NCI-H69 (cell line): ENCODE data around the gene CRPPA.
"Not testable (repeated sequence)": the region's sequence is repeated elsewhere in the genome, so short reads cannot be mapped to it uniquely, and the experiment has no call there.

Experiments
- DNase-seq: peaks from one replicate; lab custom pipeline; 2025; lab: John Stamatoyannopoulos, UW

CRPPA gene

DNA sequence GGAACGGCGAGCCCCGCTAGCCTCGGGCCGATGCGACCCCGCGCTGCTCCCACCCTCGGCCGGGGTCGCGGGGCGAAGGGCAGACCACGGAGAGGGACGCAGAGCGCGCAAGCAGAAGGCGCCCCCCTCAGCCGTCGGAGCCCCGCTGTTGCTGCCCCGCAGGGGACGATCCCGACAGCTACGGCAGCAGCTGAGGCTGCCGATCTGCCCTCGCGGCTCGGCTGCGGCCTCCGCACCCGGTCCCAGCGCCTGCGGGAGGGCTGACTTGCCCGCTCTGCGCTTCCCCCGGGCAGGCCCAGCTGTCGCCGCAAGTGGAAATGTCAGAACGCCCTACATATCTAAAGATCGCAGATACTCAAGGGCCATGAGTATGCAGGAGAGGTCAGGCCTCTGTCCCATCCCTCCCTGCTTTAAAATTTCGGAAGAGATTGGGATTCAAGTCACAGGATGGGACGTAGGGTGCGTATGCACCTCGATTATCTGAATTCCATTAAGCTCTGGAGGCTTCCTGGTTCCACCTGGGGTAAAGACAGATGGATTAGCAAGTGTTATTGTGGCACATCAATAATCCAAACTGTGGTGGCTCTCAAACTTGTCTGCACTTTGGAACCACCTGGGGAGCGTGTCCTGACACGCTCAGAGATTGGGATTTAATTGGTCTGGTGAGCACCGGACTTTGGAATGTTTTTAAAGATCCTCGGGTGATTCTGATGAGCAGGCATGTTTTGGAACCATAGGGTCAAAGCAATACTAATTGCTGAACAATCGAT lies at the start of gene CRPPA:
TSS of gene CRPPA (minus strand) at position 206 of the 770 bp plus-strand sequence. CDS start 216 bp downstream, outside the sequence.
- peak; percentile 53 for DNase-seq

DNA sequence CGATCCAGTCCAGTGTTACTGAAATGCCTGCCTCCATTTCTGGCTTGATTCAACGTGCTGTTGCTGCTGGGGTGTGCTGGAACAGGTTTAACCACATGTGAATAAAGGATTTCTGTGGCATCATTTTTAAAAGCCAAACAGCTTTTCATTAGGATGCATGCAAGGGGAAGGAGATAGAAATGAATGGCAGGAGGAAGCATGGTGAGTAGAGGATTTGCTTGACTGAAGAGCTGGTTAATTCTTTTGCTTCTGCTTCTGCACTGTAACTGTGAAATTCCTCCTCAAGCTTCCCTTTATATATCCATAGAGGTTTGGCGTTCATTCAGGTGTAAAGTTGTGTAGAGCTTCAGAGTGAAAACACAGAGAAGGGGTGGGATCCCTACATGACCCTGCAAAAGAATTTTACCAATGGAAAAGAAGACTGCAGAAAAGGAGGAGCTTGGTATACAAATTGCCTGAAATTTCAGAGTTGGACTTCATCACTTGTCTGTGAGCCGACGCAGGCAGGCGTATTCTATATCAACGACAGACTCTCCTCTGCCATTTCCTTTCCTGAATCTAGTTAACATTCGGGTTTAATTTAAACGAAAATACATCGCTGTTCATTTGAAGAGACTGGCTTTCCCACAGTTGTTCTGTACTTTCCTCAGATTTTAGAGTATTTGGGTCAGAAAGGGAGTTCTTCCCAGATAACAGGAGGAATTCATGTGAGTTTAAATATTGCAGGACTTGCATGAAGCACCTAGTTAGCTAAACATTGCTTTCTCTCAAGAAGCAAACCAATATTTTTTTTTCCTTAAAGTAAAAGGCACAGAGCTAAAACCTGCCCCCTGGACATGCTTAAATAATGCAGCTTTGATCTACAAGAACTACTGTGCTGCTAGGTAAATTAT lies 44.4 kb upstream of the CRPPA start, which contains the start of gene SOSTDC1:
TSS of gene SOSTDC1 (minus strand) at position 270 of the 893 bp plus-strand sequence. CDS start at position 200, 70 bp downstream.
- DNase-seq = no peak

DNA sequence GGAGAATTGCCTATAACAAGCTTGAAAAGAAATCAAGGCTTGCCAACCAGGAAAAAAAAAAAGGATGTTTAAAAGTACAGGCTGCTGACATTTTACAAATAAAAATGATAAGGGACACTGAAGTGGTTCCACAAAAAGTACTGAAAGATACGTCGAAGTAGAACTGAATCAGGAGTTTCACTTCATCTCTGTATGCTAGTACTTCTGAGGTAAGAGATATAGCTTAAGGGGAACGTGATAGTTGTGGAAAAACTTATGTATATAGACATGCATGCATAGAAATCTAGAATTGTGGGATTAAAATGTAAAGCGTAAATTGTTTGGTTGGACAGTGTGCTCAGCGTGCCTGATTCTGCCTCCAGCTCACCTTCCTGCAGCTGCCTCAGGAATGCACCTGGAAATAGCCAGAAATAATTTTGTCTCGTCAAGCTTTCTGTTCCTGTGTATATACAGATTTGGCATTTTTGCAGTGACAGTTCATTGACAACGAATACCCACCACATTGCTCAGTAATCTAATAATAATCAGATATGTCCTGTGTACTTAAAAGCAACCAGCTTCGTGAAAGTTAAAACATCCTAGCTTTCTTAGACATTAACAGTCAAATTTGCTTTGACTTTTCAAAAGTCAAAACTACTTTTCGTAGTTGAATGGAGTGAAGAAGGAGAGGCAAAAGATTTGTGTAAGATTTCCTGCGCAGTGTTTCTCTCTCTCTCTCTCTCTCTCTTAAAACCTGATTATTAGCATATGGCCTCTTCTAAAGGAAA lies 42.8 kb upstream of the CRPPA start:
- DNase-seq = no peak

DNA sequence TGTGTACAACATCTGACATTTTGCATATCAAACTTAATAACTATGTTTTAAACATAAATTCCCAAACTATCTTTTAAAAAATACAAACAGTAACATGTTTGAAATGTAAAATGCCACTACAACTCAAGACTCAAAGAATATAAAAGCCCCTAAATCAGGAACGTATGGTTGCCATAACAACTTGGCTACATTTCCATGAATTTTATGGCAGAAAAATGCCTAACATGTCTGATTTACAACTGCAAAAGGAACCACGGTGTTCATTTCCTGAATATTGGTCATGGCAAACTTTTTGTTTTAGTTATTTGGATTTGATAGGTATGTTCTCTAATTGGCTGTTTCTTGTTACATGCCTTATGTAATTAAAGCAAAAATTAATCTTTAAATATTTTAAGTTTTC lies 42.2 kb upstream of the CRPPA start:
- DNase-seq = no peak

DNA sequence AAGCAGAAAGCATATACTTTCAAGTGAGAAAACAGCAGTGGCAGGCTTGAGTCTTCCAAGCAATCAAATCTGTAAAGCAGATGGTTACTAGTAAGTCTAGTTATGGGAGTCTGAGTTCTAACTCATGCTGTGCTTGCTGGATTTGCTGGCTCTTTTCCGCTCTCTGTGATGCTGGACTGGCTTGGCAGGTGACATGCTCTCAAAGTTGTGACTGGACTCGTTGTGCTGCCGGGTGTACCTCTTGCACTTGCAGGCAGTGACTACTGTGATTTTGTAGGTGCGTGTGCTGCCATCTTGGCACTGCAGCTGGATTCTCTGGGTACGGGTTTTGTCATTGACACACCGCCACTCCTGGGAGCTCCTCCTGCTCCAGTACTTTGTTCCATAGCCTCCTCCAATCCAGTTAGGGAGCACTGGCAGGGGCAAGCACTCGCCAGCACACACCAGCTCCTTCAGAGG lies 41.1 kb upstream of the CRPPA start:
- no peak for DNase-seq

DNA sequence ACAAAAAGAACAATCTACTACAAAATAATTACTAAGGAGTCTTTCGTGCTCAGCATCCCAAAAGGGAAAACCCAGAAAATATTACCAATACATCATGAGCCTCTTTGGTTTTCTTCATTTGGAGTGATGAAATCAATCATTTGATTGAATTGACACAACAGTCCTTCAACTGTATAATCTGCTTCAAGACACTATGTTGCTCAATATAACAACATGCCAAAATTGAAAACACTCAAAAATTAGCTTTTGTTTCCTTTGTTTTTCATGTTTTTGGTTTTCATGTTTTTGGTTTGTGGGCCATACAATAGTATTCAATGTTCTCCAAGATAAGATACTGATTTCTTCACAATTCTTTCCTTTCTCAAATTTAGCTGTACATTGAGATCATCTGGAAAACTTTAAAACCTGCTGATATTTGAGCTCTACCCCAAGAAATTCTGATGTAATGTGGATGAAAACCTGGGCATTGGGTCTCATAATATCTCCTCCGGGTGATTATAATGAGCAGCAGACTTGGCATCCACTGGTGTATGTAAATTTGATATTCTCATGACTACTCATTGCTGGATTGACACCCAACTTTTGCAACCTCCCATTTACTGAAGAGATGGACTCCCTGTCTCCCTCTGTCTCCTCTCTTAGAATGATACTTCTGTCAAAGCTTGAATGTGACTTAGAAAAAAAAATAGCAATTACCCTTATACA lies 39.6 kb upstream of the CRPPA start:
- no peak for DNase-seq

DNA sequence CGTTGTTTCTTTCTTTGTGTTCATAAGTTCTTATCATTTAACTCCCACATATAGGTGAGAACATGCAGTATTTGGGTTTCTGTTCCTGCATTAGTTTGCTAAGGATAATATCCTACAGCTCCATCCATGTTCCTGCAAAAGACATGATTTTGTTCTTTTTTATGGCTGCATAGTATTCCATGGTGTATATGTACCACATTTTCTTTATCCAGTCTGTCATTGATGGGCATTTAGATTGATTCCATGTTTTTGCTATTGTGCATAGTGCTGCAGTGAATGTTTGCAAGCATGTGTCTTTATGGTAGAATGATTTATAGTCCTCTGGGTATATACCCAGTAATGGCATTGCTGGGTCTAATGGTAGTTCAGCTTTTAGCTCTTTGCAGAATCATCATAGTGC lies 35.0 kb upstream of the CRPPA start:
- DNase-seq = not testable (repeated sequence)

DNA sequence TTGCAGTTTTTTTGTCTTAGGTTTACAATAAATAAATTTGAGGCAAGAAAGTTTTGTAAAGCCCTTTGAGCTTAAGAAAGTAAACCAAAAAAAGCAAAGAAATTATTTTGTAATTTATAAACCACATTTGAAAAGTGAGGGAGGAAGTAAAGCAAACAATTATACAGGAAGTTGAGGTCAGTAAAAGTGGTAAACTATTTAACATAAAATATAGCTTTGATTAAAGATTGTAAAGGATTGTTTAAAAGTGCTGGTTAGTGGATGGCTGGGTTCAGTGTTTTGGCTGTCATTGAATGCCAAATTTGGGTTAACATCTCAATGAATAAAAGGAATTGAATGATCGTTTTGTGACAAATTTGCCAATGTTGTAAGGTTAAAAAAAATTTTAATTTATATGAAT lies 34.3 kb upstream of the CRPPA start:
- DNase-seq = no peak

DNA sequence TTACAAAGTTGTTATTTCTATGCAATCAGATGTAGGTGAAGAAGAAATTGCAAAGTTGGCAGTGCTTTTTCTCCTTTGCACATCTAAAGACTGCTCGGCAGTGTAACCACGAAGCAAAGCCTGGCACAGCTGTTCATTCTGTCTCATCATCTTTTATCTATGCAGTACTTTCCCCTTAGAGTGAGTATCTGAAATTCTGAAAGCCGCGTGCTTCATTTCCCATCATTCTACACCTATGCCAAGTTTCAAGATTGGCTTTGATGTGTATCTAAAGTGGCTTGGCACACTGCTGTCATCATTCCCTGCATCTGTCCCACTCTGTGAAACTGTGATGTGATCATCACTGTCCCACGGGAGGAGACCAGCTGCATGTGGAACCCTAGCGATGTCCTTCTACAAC lies 29.0 kb upstream of the CRPPA start:
- no peak for DNase-seq

DNA sequence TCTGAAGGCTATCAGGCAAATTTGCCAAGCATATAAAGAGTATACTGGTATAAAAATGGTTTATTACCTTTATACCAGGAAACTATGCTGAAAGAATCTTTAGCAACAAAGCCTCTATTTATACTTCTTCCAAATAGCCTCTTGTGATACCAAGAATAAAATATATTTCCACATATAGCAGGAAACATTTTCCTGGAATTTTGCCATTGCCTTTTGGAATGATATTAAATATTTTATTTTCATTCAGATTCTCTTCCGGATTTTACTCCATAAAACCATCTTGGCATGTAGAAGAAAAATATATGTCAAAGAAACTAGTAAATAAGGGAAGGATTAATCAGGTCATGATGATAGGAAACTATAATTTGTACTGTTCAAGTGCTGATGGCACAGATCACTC lies 26.5 kb upstream of the CRPPA start:
- no peak for DNase-seq

DNA sequence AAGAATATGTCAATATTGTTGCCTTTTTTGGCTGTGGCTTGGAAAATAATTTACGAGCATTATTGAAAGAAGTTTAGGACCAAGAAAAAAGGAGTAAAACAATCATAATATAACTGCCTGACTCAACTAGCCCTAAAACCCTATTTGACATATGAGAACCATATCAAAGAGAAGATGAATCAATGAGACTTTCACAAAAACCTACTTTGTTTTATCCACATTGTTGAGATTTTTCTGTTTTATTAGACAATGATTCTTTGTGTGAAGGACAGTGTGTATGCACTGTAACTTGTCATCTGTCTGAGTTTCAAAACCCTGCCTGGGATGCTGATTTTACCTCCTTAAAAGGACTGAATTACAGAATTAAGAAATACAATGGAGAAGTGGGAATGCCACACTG lies 25.2 kb upstream of the CRPPA start:
- DNase-seq = no peak

DNA sequence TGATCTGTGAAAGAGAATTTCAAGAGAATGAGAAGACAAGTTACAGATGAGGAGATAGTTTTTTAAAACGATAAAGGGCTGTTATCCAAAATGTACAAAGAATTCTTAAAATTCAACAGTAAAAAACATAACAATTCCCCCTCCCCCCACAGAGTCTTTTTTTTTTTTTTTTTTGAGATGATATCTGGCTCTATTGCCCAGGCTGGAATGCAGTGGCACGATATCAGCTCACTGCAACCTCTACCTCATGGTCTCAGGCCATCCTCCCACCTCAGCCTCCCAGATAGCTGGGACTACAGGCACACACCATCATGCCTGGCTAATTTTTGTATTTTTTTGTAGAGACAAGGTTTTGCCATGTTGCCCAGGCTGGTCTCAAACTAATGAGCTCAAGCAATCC lies 22.5 kb upstream of the CRPPA start:
- not testable (repeated sequence) for DNase-seq

DNA sequence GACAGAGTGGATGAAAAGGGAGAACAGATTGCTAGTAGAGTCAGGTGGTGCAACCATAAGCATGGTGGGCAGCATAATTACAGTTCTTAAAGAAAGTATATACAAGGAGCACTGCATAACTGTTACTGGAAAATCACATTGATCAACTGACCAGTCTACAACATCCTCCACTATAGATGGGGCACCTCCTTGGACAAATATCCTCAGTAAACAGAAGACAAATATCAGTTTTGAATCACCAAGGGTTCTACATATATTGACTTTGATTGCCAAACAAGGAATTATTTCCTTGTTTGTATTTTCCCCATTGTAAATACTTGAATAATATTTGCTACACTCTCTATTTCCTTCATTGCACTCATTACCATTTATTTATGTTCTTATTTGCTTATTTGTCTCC lies 17.6 kb upstream of the CRPPA start:
- DNase-seq = no peak

DNA sequence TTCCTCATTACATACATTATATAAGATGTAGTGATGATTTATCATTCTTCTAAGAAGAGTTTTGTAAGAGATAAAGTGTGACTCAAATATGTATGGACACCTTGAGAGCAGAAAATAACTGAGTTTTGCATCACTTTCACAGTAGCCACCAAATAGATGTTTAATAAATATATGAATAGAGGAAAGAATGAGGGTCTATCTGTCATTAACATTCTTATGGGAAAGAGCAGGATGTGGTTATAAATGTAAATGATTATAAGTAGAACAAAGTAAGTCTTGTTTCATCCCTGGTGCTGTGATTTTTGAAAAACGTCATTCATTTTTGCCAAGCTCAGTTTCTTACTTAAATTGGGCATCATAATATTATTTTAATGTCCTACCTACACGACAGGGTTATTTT lies 15.0 kb upstream of the CRPPA start:
- DNase-seq = no peak

DNA sequence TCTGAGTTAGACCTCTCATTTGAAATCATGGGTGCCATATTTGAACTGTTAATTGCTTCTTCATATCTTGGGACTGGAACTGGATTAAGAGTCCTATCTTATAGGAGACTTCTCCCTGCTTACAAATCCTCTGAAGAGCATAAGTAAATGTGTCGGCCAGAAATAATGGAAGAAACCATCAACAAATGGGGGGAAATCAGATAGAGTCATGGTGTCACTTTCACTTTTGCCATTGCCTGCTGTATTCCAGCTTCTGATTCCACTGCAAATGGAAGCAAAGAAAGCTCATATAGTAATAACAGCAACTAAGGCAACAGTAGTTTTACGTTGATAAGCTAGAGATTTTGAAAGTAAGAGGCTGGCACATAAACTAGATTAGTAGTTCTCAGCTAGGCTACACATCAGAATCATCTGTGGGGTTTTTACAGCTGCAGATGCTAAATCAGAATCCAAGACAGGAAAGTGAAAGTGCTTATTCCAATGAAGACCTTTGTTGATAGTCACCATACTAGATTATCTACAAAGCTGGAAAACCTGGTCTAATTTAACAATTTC lies 12.3 kb upstream of the CRPPA start:
- DNase-seq = no peak

DNA sequence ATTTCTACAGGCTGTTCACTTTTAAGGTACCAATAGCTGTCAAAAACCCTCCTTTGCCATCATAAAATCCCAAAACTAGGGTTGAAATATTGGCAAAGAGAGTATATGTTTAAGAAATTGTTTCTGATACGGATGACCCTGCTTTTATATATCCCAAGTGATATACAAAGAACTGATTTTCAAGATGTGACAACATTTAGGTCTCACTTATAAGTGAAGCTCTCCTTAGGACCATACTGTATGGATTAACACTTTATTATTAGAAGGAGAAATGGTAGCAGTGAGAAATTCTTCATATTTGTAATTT lies 11.0 kb upstream of the CRPPA start:
- DNase-seq = no peak

DNA sequence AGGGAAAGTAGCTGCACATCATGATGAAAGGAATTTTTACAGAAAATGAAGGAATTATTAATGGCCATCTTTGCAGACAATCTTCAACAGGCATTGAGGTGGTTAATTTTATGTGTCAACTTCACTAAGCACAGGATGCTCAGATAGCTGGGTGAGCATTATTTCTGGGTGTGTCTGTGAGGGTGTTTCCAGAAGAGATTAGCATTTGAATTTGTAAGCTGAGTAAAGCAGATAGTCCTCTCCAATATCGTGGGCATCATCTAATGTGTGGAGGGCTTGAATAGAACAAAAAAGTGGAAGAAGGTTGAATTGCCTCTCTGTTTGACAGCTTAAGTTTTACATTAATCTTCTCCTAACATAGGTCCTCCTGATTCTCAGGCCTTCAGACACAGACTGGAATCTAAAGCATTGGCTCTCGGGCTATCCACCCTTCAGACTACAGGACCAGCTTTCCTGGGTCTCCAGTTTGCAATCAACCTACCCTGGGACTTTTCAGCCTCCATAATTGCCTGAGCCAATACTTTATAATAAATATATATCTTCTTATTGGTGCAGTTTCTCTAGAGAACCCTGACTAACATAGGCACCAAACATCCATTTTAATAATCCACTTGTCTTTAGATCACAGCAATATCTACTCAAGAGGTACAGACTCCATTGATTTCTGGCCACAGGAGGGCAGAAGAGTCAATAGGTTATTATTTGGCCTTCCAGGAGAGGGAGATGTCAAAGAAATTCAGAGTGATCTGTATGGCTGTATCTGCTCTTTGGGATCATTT lies 10.5 kb upstream of the CRPPA start:
- peak; percentile 56 for DNase-seq

DNA sequence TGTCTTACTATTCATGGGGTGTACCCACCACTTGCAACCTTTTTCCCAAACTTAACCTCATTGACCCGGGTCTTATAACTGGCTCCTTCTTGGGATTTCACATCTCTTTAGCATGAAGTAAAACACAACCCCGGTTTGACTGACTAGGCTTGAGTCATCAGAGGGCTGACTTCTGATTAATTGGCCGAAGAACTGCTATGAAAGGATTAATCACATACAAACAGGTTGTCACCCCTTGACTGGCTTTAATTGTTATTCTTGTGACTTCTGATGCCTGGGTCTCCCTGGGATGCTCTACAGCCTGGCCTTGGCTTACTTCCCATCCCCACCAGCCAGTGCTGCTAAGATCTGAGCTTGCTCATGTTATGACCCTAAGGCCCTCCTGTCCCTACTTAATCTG lies 8.8 kb upstream of the CRPPA start:
- no peak for DNase-seq

DNA sequence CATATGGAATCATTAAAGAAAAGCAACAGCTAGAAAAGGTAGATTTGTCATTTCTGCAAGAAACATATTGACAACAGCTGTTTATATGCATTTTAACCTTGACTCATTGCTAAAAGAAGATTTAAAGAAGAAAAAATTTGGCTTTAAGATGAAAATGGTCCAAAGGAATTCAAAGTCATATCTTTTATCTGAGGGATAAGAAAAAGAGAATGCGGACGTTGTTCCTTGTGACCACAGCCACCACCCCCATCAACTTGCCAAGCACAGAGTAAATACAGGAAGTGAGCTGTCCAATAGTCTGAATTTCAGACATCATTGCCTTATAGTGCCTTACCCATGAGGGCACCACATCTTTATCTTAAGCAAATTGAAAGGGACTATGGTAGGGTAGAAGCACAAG lies 7.3 kb upstream of the CRPPA start:
- DNase-seq = no peak

DNA sequence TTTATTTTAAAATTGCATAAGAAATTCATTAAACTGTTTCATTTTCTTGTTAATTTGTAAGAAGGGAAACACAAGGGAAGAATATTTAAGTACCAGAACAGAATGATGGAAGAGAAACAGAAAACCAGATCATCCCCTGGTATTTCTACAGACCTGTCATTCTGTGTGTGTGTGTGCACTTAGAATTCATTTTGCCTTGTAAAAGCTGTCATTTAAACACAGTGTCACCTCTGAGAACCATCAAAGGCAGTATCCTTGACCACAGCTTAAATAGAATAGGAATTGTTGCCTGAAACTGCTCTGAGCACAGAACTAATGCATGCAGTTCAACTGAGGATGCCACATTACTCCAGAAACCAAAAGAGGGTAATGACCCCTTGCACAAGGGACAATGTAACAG lies 6.8 kb upstream of the CRPPA start:
- DNase-seq = no peak

DNA sequence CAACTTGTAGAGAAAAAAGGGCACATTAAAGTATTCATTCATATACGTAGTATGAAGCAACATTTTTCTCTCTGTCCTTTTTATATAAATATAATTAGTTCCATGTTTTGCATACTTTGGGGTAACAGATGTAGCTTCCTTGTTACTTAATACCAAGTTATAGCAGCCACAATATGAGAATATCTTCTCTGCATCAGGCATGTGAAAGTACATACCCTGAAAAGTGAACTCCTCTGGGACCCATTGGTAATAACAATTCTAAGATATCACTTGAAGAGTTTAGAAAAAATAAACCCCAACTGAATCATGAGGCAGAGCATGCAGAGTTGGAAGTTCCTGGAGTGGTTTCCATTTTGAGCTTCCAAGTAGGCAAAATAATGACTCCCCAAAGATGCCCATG lies 2.4 kb upstream of the CRPPA start:
- no peak for DNase-seq
